ENCODE data around the gene CLEC17A.
"Not testable (repeated sequence)": the region's sequence is repeated elsewhere in the genome, so short reads cannot be mapped to it uniquely, and the experiment has no call there.

CLEC17A gene, protein sequence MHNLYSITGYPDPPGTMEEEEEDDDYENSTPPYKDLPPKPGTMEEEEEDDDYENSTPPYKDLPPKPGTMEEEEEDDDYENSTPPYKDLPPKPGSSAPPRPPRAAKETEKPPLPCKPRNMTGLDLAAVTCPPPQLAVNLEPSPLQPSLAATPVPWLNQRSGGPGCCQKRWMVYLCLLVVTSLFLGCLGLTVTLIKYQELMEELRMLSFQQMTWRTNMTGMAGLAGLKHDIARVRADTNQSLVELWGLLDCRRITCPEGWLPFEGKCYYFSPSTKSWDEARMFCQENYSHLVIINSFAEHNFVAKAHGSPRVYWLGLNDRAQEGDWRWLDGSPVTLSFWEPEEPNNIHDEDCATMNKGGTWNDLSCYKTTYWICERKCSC

DNA sequence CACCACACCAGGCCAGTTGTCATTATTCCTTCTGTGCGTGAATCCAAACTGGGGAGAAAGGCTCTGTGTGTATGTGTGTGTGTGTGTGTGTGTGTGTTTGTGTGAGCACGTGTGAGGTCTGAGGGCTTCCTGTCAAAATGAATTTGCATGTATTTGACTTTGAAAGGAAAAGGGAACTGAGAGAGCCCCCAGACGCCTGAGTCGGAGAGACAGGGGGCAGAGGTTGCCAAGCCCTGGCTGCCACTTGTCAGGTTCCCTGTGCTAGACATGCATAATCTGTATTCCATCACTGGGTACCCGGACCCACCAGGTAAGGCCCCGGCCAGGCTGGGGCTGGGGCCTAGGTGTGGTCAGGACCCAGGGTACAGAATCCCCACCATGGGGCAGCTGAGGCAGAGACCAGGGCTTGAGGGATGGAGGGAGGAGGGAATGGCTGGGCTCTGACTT lies at the start of gene CLEC17A:
Gene CLEC17A (plus strand): TSS at position 191 of the 447 bp plus-strand sequence. CDS start 77 bp downstream, at position 268.
- no peak for DNase-seq

DNA sequence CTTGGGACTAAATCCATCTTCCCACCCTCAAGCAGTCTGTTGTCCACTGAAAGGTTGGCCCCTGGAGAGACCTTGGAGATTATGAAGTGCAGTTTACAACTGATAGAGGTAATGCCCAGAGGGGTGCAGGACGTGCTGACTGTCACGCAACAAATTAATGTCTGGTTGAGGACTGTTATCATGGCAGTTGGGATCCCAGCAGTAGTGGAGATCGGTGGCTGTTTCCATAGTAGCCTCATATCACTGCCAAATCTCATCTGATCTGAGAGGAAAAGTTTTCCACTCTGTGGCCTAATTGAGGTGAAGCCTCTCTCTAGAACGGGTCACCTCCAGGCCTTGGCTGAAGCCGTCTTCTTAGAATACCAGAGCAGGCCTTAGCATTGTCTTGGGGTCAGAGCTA lies 49.4 kb upstream of the CLEC17A start:
- no peak for DNase-seq

DNA sequence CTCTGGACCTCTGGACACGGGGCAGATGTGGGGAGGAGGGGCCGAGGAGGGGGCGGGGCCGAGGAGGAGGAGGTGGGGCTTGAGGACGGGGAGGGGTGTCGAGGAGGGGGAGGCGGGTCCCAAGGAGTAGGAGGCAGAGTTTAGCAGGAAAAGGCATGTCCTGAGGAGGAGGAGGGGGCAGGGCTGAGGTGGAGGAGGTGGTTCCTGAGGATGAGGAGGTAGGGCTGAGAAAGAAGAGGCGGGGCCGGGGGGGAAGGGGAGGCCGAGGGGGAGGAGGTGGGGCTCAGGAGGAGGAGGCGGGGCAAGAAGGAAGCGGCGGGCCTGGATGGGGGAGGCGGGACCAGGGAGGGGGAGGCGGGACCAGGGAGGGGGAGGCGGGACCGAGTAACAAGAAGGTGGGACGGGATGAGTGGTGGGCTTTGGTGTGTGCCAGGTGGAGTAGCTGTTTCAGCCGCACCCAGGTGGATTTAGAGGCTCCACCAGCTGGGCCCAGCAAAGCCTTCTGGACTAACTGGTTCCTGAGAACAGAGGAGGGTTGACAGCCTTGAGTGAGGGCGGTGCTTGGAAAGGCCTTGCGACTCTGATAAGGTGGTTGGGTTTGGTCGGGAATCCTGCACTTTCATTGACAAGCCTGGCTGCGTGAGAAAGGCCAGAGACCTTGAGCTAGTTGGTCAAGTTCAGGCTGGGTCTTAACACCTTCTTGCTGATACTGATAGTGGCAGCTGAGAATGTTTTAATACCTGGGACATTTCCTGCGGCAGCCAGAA lies 45.8 kb upstream of the CLEC17A start:
- DNase-seq: peak in 1 of 3 experiments; percentile 37

DNA sequence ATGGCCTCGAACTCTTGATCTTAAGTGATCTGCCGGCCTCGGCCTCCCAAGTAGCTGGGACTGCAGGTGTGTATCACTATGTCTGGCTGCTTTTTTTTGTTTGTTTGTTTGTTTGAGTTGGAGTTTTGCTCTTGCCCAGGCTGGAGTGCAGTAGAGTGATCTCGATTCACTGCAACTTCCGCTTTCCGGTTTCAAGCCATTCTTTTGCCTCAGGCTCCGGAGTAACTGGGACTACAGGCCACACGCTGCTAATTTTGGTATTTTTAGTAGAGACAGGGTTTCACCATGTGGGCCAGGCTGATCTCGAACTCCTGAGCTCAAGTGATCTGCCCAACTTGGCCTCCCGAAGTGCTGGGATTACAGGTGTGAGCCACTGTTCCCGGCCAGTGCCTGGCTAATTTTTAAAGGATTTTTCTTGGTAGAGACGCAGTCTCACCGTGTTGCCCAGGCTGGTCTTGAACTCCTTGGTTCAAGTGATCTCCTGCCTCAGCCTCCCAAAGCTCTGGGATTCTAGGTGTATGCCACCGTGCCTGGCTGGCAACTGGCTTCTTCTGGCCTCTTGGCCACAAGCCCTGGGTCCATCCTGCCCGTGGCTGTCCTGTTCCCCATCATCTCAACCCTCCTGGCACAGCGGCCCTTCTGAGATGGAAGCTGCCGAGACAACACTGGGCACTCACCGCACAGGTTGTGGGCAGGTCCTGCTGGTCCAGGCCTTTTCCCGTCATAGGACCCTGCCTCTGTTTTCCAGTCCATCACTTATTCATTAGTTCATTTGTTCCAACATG lies 42.0 kb upstream of the CLEC17A start:
- DNase-seq: no peak

DNA sequence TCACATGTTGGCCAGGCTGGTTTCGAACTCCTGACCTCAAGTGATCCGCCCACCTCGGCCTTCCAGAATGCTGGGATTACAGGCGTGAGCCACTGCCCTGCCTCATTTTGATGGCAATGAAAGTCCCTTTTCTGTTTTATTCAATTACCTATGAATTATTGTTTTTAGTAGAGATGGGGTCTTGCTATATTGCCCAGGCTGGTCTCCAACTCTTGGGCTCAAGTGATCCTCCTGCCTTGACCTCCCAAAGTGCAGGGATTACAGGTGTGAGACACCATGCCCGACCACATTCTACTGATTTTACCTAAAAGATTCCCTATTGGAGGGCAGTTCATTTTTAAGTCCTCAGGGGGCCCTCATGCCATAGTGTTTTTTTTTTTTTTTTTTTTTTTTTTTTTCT lies 40.9 kb upstream of the CLEC17A start:
- not testable (repeated sequence) for DNase-seq

DNA sequence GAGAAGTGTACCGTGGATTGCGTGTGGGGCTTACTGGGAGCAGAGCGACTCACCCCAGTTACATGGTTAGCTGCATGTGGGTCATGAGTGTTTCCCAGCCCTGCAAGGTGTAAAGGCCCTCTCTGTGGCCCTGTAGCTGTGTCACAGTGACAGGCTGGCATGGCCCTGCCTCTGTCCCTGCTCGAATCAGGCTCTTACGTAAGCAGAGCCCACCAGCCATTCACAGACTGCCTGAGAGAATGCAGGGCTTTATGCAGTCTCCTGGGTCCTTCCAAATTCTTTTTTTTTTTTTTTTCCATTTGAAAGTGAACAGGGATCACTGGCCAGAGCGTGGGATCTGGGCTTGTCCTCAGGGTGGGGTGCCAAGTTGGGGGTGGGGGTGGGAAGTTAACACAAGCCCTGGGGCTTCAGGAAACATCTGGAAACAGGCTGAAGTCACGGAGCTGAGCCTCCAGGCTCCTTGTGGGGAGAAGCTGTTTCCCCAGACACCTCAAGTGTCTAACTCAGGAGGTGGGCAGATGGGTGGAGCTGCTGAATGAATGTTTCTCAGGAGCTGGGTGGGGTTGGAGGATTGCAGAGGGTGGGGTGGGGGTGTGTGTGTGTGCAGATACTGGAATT lies 40.1 kb upstream of the CLEC17A start:
- no peak for DNase-seq

DNA sequence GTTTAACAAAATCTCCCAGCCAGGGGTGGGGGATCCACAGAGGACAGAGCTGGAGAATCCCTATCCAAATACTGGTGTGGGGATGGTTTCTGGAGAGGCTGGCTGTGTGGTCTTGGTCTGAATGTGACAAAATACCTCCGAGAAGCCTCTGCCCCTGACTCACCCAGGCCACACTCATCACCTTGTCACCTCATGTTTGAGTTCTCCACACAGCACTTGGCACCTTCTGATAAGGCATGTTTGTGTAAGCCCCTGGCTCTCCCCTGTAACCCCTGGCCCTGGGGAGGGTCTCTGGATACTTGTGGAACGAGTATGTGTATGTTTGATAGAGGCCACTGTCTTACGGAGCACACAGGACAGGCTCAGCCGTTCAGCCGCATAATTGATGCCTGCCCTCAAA lies 38.8 kb upstream of the CLEC17A start:
- no peak for DNase-seq

DNA sequence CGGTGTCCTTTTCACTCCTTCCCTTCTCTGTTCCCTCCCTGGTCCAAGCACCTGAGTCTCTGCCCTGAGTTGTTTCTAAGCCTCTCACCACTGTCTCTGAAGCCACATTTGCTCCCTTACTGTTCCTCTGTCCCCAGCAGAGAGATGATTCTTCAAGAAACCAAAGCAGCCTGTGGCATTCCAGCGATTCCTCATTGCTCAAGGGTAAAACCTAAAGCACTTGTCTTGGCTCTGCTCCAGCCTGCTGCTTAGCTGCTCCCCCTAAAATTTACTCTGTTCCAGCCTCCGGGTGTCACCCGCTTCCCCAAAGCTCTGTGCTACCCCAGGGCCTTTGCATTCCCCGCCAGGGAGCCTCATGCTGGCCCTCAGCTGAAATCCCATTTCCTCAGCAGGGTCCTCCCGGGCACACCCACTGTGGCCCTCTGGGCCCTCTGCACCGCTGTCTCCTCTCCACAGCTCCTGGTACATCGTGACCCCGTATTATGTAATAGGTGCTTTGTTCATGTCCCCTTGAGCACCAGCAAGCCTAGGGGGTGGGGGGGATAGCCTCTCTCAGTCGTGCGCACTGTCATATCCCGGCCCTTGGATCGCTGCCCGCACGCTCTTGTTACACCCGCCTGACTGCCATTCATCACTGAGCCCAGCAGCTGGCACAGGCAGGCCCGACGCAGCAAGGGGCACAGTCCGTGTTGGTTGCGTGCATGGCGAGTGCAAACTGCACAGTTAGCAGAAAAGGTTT lies 37.7 kb upstream of the CLEC17A start:
- peak; percentile 75 to 97 (median 94) for DNase-seq

DNA sequence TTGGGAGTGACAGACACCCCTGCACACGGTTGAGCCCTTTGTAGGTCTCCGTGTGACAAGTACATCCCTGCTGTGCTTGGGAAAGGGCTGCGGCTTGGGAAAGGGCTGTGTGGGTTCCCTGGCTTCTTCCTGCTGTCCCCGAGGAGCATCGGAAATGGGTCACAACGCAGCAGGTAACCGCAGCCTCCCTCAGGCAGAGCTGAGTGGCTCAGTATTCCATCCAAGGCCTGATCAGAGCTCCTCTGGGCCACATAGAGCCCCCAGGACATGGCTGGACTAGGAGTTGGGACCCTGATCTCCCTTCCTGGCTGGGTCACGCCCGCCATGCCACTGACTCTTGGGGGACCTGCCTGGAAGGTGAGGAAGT lies 37.2 kb upstream of the CLEC17A start:
- DNase-seq: peak in 1 of 3 experiments; percentile 29

DNA sequence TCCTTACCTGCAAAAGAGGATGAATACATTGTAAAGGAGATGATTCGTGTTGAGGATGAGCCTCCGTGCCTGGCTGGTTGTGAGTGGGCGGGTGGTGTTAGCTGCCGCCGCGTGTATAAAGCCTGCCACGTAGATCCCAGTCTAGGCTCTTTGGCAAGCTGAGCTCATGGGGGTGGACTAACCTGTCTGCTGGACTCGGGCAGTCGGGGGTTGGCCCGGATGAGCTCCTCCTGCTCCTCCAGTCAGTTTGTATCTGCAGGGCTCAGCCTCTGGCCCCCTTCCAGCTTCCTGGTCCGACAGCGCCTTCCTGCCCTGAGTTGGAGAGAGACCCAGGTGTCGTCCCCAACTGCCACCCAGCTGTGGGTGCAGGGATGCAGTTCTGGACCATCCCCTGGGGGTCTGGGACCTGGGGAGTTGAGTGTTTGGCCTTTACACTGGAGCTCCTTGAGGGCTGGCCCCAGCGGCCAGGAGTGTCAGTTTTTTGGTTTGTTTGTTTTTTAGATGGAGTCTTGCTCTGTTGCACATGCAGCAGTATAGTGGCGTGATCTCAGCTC lies 32.6 kb upstream of the CLEC17A start:
- no peak for DNase-seq

DNA sequence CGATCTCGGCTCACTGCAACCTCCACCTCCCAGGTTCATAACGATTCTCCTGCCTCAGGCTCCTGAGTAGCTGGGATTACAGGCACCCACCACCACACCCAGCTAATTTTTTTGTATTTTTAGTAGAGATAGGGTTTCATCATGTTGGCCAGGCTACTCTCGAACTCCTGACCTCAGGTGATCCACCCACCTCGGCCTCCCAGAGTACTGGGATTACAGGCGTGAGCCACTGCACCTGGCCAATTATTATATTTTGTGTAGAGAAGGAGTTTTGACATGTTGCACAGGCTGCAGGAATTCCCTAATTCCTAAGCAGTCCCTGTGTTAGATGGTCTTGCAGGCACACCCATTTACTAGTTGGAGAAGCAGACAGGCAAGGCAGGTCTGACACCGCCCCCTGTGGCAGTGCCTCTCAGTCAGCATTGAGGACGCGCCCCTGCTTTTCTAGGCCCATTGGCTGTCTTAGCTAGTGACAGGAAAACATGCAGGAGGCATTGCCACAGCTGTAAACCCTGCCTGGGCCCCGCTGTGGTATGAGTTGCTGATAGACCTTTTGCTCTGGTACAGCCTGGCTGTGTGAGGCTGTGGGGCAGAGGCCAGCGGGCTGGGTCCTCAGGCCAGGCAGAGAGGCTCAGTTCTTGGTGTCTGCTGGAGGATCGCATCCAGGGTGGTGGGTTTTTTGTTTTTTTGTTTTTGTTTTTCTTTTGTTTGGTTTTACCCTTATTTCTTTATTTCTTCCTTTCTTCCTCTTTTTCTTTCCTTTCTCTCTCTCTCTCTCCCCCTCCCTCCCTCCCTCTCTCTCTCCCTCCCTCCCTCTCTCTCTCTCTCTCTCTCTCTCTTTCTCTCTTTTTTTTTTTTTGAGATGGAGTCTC lies 31.5 kb upstream of the CLEC17A start:
- not testable (repeated sequence) for DNase-seq

DNA sequence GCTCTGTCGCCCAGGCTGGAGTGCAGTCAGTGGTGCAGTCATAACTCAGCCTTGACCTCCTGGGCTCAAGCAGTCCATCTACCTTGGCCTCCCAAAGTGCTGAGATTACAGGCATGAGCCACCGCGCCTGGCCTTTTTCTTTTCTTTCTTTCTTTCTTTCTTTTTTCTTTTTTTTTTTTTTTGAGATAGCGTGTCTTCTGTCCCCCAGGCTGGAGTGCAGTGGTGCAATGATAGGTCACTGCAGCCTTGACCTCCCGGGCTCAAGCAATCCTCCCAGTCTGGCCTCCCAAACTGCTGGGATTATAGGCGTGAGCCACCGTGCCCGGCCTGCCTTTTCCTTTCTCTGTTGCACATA lies 30.9 kb upstream of the CLEC17A start:
- not testable (repeated sequence) for DNase-seq

DNA sequence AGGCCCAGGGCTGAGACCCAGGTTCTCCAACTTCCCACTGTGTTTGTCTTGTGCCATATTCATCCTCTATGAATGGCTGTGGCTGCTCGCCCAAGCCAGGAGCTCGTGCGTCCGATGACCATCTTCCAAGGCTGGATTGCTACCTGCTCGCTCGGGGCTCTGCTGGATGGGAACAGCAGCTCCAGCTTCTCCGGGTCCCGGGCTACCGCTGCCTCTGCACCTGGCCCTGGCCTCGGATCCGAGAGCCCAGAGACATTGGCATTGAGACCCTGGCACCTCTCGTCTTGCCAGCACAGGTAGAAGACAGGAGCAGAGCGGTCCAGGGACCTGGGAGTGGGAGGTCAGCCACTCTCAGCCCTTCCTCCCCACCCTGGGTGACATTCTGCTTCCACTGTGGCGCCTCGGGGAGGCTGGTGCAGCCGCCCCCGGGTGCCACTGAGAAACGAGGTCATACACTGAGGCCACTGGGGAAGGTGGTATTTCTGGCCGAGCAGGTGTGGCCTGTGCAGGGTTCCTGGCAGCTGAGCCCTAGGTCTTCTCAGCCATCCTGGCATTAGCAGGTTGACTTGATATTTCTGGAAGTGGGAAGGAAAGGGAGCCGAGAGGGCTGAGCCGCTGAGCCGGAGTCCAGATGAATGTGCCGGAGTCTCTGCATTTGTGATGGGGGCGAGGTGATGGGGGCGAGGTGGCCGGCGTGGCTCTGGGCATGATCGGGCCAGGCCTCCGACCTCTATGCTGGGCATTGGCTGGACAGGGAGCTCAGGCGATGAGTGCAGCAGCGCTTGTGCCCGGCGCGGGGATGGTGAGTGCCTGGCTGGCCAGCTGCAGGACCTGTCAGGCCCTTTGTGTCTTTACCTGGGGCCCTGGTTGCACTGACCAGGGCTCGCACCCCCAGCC lies 29.6 kb upstream of the CLEC17A start:
- DNase-seq: no peak

DNA sequence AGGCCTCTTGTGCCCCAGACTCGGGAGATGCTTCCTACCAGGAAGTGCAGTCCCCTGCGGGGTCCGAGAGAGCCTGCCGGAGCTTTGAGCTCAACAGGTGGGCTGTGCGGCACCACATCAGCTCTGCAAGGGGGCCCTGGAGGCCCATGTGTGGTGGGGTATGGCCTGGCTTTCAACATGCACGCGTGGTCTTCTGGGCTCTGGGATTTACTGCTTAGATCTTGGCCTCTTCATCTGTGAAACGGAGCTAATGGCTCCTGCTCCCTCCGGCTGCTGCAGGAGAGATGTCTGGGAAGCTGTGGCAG lies 29.0 kb upstream of the CLEC17A start:
- no peak for DNase-seq

DNA sequence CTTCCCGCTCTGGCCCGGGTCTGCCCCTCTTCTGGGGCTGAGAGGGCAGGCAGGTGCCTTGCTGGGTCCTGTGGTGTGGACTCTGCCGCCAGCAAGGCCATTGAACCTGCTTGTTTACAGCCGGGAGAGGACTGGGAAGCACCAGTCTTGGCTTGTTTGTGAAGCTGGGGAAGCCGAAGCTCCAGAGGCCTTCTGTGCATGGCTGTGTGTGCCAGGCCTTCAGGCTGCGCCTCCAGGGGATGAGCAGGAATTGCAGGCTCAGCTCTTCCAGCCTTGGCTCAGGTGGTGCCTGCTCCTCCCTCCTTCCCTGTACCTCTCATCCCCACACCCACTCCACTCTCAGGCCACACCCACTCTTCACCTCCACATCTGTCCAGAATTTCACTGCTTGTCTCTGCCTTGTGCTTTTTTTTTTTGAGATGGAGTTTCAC lies 28.5 kb upstream of the CLEC17A start:
- DNase-seq: peak; percentile 27 to 53 (median 51)

DNA sequence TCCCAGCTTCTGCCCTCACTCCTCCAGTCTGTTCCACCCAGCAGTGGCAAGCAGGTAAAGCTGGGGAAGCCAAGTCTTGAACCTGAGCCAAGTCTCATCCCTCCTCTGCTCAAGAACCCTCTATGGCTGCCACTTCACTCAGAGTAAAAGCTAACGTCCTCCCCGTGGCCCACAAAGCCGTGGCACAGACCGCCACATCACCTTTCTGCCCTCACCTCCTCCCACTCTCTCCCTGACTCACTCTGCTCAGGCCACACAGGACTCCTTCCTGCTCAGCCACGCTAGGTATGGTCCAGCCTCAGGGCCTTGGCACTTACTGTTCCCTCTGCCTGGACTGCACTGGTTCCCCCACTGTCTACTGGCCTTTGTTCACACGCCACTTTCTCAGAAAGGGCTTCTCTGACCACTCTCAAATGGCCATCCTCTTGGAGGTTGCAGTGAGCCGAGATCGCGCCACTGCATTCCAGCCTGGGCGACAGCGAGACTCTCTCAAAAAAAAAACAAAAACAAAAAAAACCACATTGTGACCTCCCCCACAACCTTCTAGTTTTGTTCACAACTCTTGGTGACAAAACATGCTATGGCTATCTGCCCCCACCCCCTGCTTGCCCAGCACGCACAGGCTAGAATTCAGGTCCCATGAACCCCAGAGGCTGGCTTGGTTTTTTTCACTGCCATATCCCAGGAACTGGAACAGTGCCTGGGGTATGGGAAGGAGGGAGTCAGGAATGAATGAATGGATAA lies 26.8 kb upstream of the CLEC17A start:
- DNase-seq: no peak

DNA sequence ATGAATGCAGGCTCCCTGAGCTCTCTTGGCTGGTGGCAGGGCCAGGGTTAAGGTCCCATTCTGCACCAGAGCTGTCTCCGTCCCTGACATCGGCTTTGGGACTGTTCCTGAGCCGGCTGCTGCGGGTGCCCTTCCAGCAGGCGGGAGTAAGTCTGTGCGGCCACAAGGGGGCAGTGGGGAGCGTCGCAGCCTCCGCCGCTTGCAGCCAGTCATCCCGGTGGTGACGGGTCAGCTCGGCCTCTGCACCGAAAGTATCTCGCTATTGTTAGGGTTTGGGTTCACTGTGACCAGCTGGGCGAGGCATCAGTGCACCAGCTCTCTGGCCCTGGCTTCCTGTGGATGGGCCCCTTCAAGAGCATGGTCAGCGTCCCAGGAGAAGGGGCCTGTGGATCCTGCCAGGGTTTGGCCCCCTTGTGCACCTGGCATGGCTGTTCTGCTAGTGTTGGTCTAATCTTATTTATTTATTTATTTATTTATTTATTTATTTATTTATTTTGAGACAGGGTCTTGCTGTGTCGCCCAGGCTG lies 26.2 kb upstream of the CLEC17A start:
- peak in 2 of 3 experiments; percentile 6 to 23 for DNase-seq

DNA sequence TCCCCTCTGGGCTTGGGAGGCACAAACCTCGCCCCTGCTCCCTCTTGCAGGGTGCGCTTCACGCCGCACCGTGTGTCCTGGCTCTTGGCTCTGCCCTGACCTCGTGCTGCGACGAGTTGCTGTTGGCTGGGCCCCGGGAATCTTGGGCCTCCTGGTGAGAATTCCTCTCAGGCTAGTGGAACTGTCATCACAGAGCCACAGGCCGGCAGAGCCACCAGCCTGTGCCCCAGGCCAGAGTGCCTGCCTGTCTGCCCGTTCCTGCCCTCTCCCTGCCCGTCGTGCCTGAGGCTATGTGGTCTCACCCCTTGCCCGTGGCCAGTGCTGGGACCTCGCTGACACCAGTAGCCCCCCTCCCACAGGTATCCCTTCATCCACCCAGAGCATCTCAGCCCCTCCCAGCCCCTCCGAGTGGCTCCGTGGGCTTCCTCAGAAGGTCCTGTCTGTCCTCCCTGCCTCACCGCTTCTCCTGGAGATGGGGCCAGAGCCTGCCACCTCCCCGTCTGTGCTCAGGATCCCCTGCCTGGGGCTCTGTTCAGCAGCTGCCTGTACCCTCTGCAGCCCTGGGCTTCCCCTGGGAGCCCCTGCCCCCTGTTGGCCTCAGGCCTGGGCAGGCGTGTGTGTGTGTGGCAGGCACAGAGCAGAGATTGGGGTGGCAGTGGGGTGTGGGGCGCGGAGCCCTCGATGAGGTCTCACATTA lies 24.4 kb upstream of the CLEC17A start:
- no peak for DNase-seq

All from NCI-H1417 (cell line).